ENCODE measurements around the gene PAQR5. TPM values are rescaled to one million over a fixed set of nuclear protein-coding genes. Genes with fewer than 3 reads are reported as not detected.

PAQR5 gene
- total RNA-seq, 1 experiment from 2014 or later, result 2.0 TPM

GRCh38 chr15:69421498-69421897 is 122.8 kb downstream of the PAQR5 start:
- H3K27me3 ChIP-seq (ENCODE audit: control insufficient read depth, insufficient read depth, low read length), result no peaks in the 10 kb centered on the region
- H3K36me3 ChIP-seq (ENCODE audit: control insufficient read depth, insufficient read depth, low read length), result peaks cover 69% of the 10 kb centered on the region
- no TSS peak for BruUV-seq (replicated peaks)
- CTCF ChIA-PET, result no interaction called here
- DNase-seq (ENCODE audit: low read depth, low spot score) (no peak), ATAC-seq (no peak)
- H3K27ac ChIP-seq (ENCODE audit: low read length), result no peak overlapping the region
- H3K9me3 ChIP-seq (ENCODE audit: control insufficient read depth, insufficient read depth, low read depth, low read length), result no peaks in the 10 kb centered on the region
- POLR2A ChIA-PET, result interaction anchor here (0.7 kb wide), 1 partner anchor 29 kb away, joined by 4 read pairs; no protein-coding TSS in a partner anchor
- peaks cover 10% of the 10 kb centered on the region; the same call in 1 of the 2 replicates for H3K4me1 ChIP-seq (ENCODE audit: control insufficient read depth, insufficient read depth, low read length)
- intact Hi-C loops (cut with micrococcal nuclease; ENCODE audit: unreplicated experiment) (no loop called here), in situ Hi-C loops (cut with HindIII; ENCODE audit: low pct_unique_long_range_greater_than_20kb, low sequenced_read_pairs) (no loop called here)
- TF ChIP-seq SIN3A (IDR thresholded peaks at IDR 0.05; ENCODE audit: borderline replicate concordance, insufficient read depth, low read depth, low read length) (no peak), POLR2AphosphoS5 (IDR thresholded peaks at IDR 0.05; ENCODE audit: low read depth, low read length) (no peak), TCF7L2 (IDR thresholded peaks at IDR 0.05; ENCODE audit: low read depth, low read length) (no peak), CTCF (IDR thresholded peaks at IDR 0.05) (no peak)
- TF ChIP-seq, protein P1, sequence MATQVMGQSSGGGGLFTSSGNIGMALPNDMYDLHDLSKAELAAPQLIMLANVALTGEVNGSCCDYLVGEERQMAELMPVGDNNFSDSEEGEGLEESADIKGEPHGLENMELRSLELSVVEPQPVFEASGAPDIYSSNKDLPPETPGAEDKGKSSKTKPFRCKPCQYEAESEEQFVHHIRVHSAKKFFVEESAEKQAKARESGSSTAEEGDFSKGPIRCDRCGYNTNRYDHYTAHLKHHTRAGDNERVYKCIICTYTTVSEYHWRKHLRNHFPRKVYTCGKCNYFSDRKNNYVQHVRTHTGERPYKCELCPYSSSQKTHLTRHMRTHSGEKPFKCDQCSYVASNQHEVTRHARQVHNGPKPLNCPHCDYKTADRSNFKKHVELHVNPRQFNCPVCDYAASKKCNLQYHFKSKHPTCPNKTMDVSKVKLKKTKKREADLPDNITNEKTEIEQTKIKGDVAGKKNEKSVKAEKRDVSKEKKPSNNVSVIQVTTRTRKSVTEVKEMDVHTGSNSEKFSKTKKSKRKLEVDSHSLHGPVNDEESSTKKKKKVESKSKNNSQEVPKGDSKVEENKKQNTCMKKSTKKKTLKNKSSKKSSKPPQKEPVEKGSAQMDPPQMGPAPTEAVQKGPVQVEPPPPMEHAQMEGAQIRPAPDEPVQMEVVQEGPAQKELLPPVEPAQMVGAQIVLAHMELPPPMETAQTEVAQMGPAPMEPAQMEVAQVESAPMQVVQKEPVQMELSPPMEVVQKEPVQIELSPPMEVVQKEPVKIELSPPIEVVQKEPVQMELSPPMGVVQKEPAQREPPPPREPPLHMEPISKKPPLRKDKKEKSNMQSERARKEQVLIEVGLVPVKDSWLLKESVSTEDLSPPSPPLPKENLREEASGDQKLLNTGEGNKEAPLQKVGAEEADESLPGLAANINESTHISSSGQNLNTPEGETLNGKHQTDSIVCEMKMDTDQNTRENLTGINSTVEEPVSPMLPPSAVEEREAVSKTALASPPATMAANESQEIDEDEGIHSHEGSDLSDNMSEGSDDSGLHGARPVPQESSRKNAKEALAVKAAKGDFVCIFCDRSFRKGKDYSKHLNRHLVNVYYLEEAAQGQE (IDR thresholded peaks at IDR 0.05; ENCODE audit: insufficient read depth in 1 of 2, low read depth in 2 of 2, low read length in 1 of 2), result no peak
- no peak overlapping the region for H3K4me3 ChIP-seq (ENCODE audit: low read depth in 2 of 2, low read length in 2 of 2)

DNA sequence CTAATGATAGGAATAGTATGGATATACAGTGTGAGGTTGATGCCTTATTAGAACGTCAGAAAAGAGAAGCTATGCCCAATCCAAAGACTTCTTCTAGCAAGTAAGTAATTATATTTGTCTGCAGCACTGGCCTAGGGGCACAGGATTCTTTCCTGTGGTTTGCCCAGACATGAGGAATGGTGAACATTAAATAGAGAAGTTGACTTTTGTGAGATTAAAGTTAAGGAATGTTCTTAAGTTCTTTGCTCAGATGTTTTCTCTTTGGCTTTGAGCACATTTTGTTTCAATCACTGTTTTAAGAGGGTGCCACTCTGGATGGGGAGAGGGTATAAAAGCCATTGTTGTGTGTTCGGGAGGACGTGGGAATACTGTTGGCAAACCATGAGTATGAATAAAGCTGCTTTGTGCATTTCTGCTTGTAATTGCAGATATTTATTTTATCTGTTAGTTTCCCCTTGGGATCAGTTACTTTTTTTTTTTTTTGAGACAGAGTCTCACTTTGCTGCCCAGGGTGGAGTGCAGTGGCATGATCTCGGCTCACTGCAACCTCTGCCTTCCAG is 123.7 kb downstream of the PAQR5 start:
- ChIA-PET POLR2A (interaction anchor here (0.7 kb wide), 1 partner anchor 30 kb away, joined by 4 read pairs; no protein-coding TSS in a partner anchor), CTCF (interaction anchor here (0.7 kb wide), 1 partner anchor 9 kb away, joined by 7 read pairs; no protein-coding TSS in a partner anchor)
- H3K27me3 ChIP-seq (ENCODE audit: control insufficient read depth, insufficient read depth, low read length), result no peaks in the 10 kb centered on the region
- ATAC-seq (no peak), DNase-seq (ENCODE audit: low read depth, low spot score) (no peak)
- no peaks in the 10 kb centered on the region for H3K9me3 ChIP-seq (ENCODE audit: control insufficient read depth, insufficient read depth, low read depth, low read length)
- intact Hi-C loops (cut with micrococcal nuclease; ENCODE audit: unreplicated experiment), result no loop called here
- no TSS peak for BruUV-seq (replicated peaks)
- no peak for TF ChIP-seq TCF7L2 (IDR thresholded peaks at IDR 0.05; ENCODE audit: low read depth, low read length)
- TF ChIP-seq, protein P1 (IDR thresholded peaks at IDR 0.05; ENCODE audit: insufficient read depth in 1 of 2, low read depth in 2 of 2, low read length in 1 of 2), result no peak
- TF ChIP-seq SIN3A (IDR thresholded peaks at IDR 0.05; ENCODE audit: borderline replicate concordance, insufficient read depth, low read depth, low read length), result no peak
- no peak for TF ChIP-seq POLR2AphosphoS5 (IDR thresholded peaks at IDR 0.05; ENCODE audit: low read depth, low read length)
- no peak for TF ChIP-seq CTCF (IDR thresholded peaks at IDR 0.05)
- H3K4me3 ChIP-seq (ENCODE audit: low read depth in 2 of 2, low read length in 2 of 2), result no peak overlapping the region
- in situ Hi-C loops (cut with HindIII; ENCODE audit: low pct_unique_long_range_greater_than_20kb, low sequenced_read_pairs), result no loop called here
- peaks cover 71% of the 10 kb centered on the region for H3K36me3 ChIP-seq (ENCODE audit: control insufficient read depth, insufficient read depth, low read length)
- no peak overlapping the region for H3K27ac ChIP-seq (ENCODE audit: low read length)
- H3K4me1 ChIP-seq (ENCODE audit: control insufficient read depth, insufficient read depth, low read length), result peaks cover 6% of the 10 kb centered on the region; the same call in 1 of the 2 replicates
